ENCODE results near the gene HTR3A.
A peak's percentile ranks its signal among the peaks of the same experiment; 100 is the strongest.

HTR3A gene

GRCh38 chr11:113979431-113979830 is 4.5 kb downstream of the HTR3A start:
- DNase-seq (ENCODE audit: low read depth), result no peak

GRCh38 chr11:113980785-113981184 is 5.9 kb downstream of the HTR3A start:
- DNase-seq (ENCODE audit: low read depth), result no peak

GRCh38 chr11:113982306-113982705 is 7.4 kb downstream of the HTR3A start:
- no peak for DNase-seq (ENCODE audit: low read depth)

GRCh38 chr11:113984781-113985180 is 9.9 kb downstream of the HTR3A start:
- no peak for DNase-seq (ENCODE audit: low read depth)

- DNase-seq (ENCODE audit: low read depth), result no peak
Observed at GRCh38 chr11:113985906-113986305, 11.0 kb downstream of the HTR3A start.

- DNase-seq (ENCODE audit: low read depth), result no peak
Observed at GRCh38 chr11:113986351-113987140, 11.6 kb downstream of the HTR3A start.

GRCh38 chr11:113989381-113989780 is 14.5 kb downstream of the HTR3A start:
- no peak for DNase-seq (ENCODE audit: low read depth)

GRCh38 chr11:113989916-113990315 is 15.0 kb downstream of the HTR3A start:
- DNase-seq (ENCODE audit: low read depth), result no peak

GRCh38 chr11:113991170-113991569 is 16.3 kb downstream of the HTR3A start:
- DNase-seq (ENCODE audit: low read depth), result no peak

GRCh38 chr11:113991718-113992458 is 17.0 kb downstream of the HTR3A start:
- no peak for DNase-seq (ENCODE audit: low read depth)

GRCh38 chr11:113992459-113993110 is 17.7 kb downstream of the HTR3A start:
- DNase-seq (ENCODE audit: low read depth), result no peak

GRCh38 chr11:113994077-113994954 is 19.4 kb downstream of the HTR3A start:
- DNase-seq (ENCODE audit: low read depth), result peak; percentile 4

GRCh38 chr11:113997473-113997872 is 22.6 kb downstream of the HTR3A start:
- DNase-seq (ENCODE audit: low read depth), result no peak

- DNase-seq (ENCODE audit: low read depth), result no peak
Observed at GRCh38 chr11:113998574-113998973, 23.7 kb downstream of the HTR3A start.

- DNase-seq (ENCODE audit: low read depth), result no peak
Observed at GRCh38 chr11:114000526-114000925, 25.6 kb downstream of the HTR3A start.

GRCh38 chr11:114001416-114001815 is 26.5 kb downstream of the HTR3A start:
- DNase-seq (ENCODE audit: low read depth), result no peak

- DNase-seq (ENCODE audit: low read depth), result no peak
Observed at GRCh38 chr11:114008331-114008730, 33.4 kb downstream of the HTR3A start.

GRCh38 chr11:114010931-114011330 is 36.0 kb downstream of the HTR3A start:
- DNase-seq (ENCODE audit: low read depth), result no peak

GRCh38 chr11:114011443-114011842 is 36.5 kb downstream of the HTR3A start:
- no peak for DNase-seq (ENCODE audit: low read depth)

- DNase-seq (ENCODE audit: low read depth), result no peak
Observed at GRCh38 chr11:114015117-114015516, 40.2 kb downstream of the HTR3A start.

- DNase-seq (ENCODE audit: low read depth), result no peak
Observed at GRCh38 chr11:114016986-114017385, 42.1 kb downstream of the HTR3A start.

GRCh38 chr11:114017723-114018122 is 42.8 kb downstream of the HTR3A start:
- DNase-seq (ENCODE audit: low read depth), result no peak
